Activated CD4-positive, alpha-beta T cell treated with anti-CD3 and anti-CD28 coated beads, Interleukin-2, amount 50 U/mL, for 4 hours (primary cell): ENCODE measurements around the gene PGC.
"Not testable (repeated sequence)": the region's sequence is repeated elsewhere in the genome, so short reads cannot be mapped to it uniquely, and the experiment has no call there.

Experiments
- DNase-seq, 2 experiments: peaks; one replicate each; pipeline ENCODE4 v3.0.0-alpha.2; 2020

Gene PGC

GRCh38 chr6:41774841-41775240 is 27.6 kb upstream of the PGC start:
- DNase-seq, result no peak

- DNase-seq, result no peak
Measured at GRCh38 chr6:41771058-41771983, 24.1 kb upstream of the PGC start.

GRCh38 chr6:41770381-41771057 is 23.3 kb upstream of the PGC start:
- no peak for DNase-seq

- no peak for DNase-seq
Measured at GRCh38 chr6:41769376-41769775, 22.2 kb upstream of the PGC start.

- no peak for DNase-seq
Measured at GRCh38 chr6:41768545-41769308, 21.5 kb upstream of the PGC start.

- no peak for DNase-seq
Measured at GRCh38 chr6:41767112-41767833, 20.1 kb upstream of the PGC start.

- DNase-seq, result not testable (repeated sequence)
Measured at GRCh38 chr6:41766043-41766664, 19.0 kb upstream of the PGC start.

- no peak for DNase-seq
Measured at GRCh38 chr6:41763470-41763869, 16.3 kb upstream of the PGC start.

GRCh38 chr6:41759905-41760579 is 12.8 kb upstream of the PGC start:
- no peak for DNase-seq

- no peak for DNase-seq
Measured at GRCh38 chr6:41759106-41759904, 12.1 kb upstream of the PGC start.

- DNase-seq, result no peak
Measured at GRCh38 chr6:41758641-41759035, 11.4 kb upstream of the PGC start.

GRCh38 chr6:41757931-41758640 is 10.9 kb upstream of the PGC start:
- no peak for DNase-seq

GRCh38 chr6:41757271-41757670 is 10.1 kb upstream of the PGC start:
- DNase-seq, result no peak

- DNase-seq, result no peak
Measured at GRCh38 chr6:41756354-41756753, 9.2 kb upstream of the PGC start.

- DNase-seq, result no peak
Measured at GRCh38 chr6:41755895-41756294, 8.7 kb upstream of the PGC start.

- no peak for DNase-seq
Measured at GRCh38 chr6:41750374-41750773, 3.2 kb upstream of the PGC start.

GRCh38 chr6:41748542-41748941 is 1.3 kb upstream of the PGC start:
- no peak for DNase-seq

GRCh38 chr6:41748102-41748477 is 893 bp upstream of the PGC start:
- no peak for DNase-seq

GRCh38 chr6:41746107-41746506 is 1.1 kb downstream of the PGC start:
- no peak for DNase-seq

GRCh38 chr6:41744236-41744787 is 2.9 kb downstream of the PGC start:
- DNase-seq, result no peak
